GM23338 (cell line): ENCODE results near the gene ITGB3. TPM values are rescaled to one million over a fixed set of nuclear protein-coding genes. Genes with fewer than 3 reads are reported as not detected.

ENCODE experiments used
- ATAC-seq: fragments of 200-7000 bp; cut with Tn5 transposase; 3 replicates; pipeline ENCODE4 v1.9.1; 2020
- DNase-seq: peaks from one replicate; pipeline ENCODE4 v3.0.0-alpha.2; 2015; ENCODE audit warnings: low spot score
- H2AFZ ChIP-seq: fragments of 200-600 bp; sonication (generic); 2 replicates; pipeline ENCODE4 v1.8.0; 2016; ENCODE audit warnings: antibody characterized with exemption, mild to moderate bottlenecking, moderate library complexity
- H3F3A ChIP-seq: fragments of 200-600 bp; sonication (generic); replicated peaks from 2 replicates; pipeline ENCODE4 v1.8.0; 2017; ENCODE audit warnings: antibody characterized with exemption, mixed run types, low read depth
- H3K27ac ChIP-seq: fragments of 200-600 bp; sonication (generic); 2 replicates; pipeline ENCODE4 v1.6.1; 2016; ENCODE audit warnings: low read depth
- H3K27me3 ChIP-seq: fragments of 200-600 bp; sonication (generic); 2 replicates; pipeline ENCODE4 v1.8.0; 2016; ENCODE audit warnings: mild to moderate bottlenecking, mixed run types, moderate library complexity; ENCODE audit not compliant: insufficient read depth
- H3K36me3 ChIP-seq: fragments of 200-600 bp; sonication (generic); 2 replicates; pipeline ENCODE4 v1.8.0; 2016; ENCODE audit warnings: mild to moderate bottlenecking; ENCODE audit not compliant: insufficient read depth
- H3K4me1 ChIP-seq: fragments of 200-600 bp; sonication (generic); 2 replicates; pipeline ENCODE4 v1.8.0; 2016; ENCODE audit warnings: mild to moderate bottlenecking, moderate library complexity; ENCODE audit not compliant: insufficient read depth
- H3K4me2 ChIP-seq: fragments of 200-600 bp; sonication (generic); 2 replicates; pipeline ENCODE4 v1.7.1; 2017; ENCODE audit warnings: mixed run types
- H3K4me3 ChIP-seq: fragments of 200-600 bp; sonication (generic); 2 replicates; pipeline ENCODE4 v1.6.1; 2016; ENCODE audit warnings: mixed run types
- H3K79me2 ChIP-seq: fragments of 200-600 bp; sonication (generic); replicated peaks from 2 replicates; pipeline ENCODE4 v1.8.0; 2017; ENCODE audit warnings: mild to moderate bottlenecking; ENCODE audit not compliant: insufficient read depth
- H3K9me2 ChIP-seq: fragments of 200-600 bp; sonication (generic); 2 replicates; pipeline ENCODE4 v1.8.0; 2017; ENCODE audit not compliant: insufficient read depth
- H4K20me1 ChIP-seq: fragments of 200-600 bp; sonication (generic); replicated peaks from 2 replicates; pipeline ENCODE4 v1.8.0; 2017; ENCODE audit warnings: mild to moderate bottlenecking; ENCODE audit not compliant: insufficient read depth
- H3K27ac Mint-ChIP-seq: 2 replicates; pipeline ENCODE4 v1.8.0; 2020; ENCODE audit warnings: inconsistent platforms, mild to moderate bottlenecking, moderate library complexity, mixed read lengths
- H3K27me3 Mint-ChIP-seq: 3 replicates; pipeline ENCODE4 v1.8.0; 2022; ENCODE audit warnings: low read depth, mild to moderate bottlenecking, moderate library complexity, mixed read lengths, inconsistent platforms; ENCODE audit not compliant: insufficient read depth, poor library complexity
- H3K36me3 Mint-ChIP-seq: 3 replicates; pipeline ENCODE4 v1.8.0; 2021; ENCODE audit warnings: low read depth, mild to moderate bottlenecking, inconsistent platforms, moderate library complexity, mixed read lengths
- H3K4me1 Mint-ChIP-seq: 3 replicates; pipeline ENCODE4 v1.8.0; 2020; ENCODE audit warnings: mild to moderate bottlenecking, inconsistent platforms, mixed read lengths
- H3K4me3 Mint-ChIP-seq: 3 replicates; pipeline ENCODE4 v1.8.0; 2021; ENCODE audit warnings: moderate library complexity, mild to moderate bottlenecking, inconsistent platforms, mixed read lengths
- H3K9me3 Mint-ChIP-seq: 3 replicates; pipeline ENCODE4 v1.8.0; 2020; ENCODE audit warnings: moderate library complexity, mild to moderate bottlenecking, inconsistent platforms, mixed read lengths
- CREB1 ChIP-seq: fragments of 250-450 bp; sonication (Bioruptor Pico); IDR thresholded peaks from 2 replicates; pipeline ENCODE4 v1.5.0; 2020; ENCODE audit warnings: low read depth, mild to moderate bottlenecking, moderate library complexity
- CTCF ChIP-seq, 2 experiments: fragments of 200-600 bp in 1 of 2; sonication (generic) in 1 of 2; conservative IDR thresholded peaks; 2 replicates each; pipeline versions ENCODE4 v1.5.1 to v1.6.1; 2016 to 2017; ENCODE audit warnings: antibody characterized with exemption in 2 of 2, low read depth in 2 of 2, mild to moderate bottlenecking in 2 of 2, moderate library complexity in 1 of 2
- ETS1 ChIP-seq: IDR thresholded peaks from 2 replicates; pipeline ENCODE4 v1.6.1; 2016; ENCODE audit warnings: antibody characterized with exemption
- EZH2 ChIP-seq: fragments of 200-600 bp; sonication (generic); IDR thresholded peaks from one replicate; pipeline ENCODE4 v1.8.0; 2017; ENCODE audit warnings: antibody characterized with exemption, mild to moderate bottlenecking, low read depth; ENCODE audit not compliant: unreplicated experiment
- EZH2phosphoT487 ChIP-seq: fragments of 200-600 bp; sonication (generic); IDR thresholded peaks from one replicate; pipeline ENCODE4 v1.8.1; 2018; ENCODE audit warnings: antibody characterized with exemption; ENCODE audit not compliant: unreplicated experiment
- JUNB ChIP-seq: IDR thresholded peaks from one replicate; pipeline ENCODE4 v1.6.1; 2016; ENCODE audit warnings: antibody characterized with exemption; ENCODE audit not compliant: unreplicated experiment
- NANOG ChIP-seq: IDR thresholded peaks from 2 replicates; pipeline ENCODE4 v1.6.1; 2016; ENCODE audit warnings: antibody characterized with exemption, borderline replicate concordance
- POLR2AphosphoS5 ChIP-seq: IDR thresholded peaks from 2 replicates; pipeline ENCODE4 v1.6.1; 2016; ENCODE audit warnings: antibody characterized with exemption, low read depth
- REST ChIP-seq: IDR thresholded peaks from one replicate; pipeline ENCODE4 v1.6.1; 2018; ENCODE audit warnings: antibody characterized with exemption; ENCODE audit not compliant: unreplicated experiment
- STAT1 ChIP-seq: IDR thresholded peaks from one replicate; pipeline ENCODE4 v1.6.1; 2016; ENCODE audit warnings: antibody characterized with exemption; ENCODE audit not compliant: unreplicated experiment
- ZNF114 ChIP-seq: fragments of 250-450 bp; sonication (Bioruptor Pico); IDR thresholded peaks from 2 replicates; pipeline ENCODE4 v1.5.0; 2020; ENCODE audit warnings: mild to moderate bottlenecking, moderate library complexity
- ZNF331 ChIP-seq: fragments of 250-450 bp; sonication (Bioruptor Pico); IDR thresholded peaks from 2 replicates; pipeline ENCODE4 v1.5.0; 2020; ENCODE audit warnings: low read depth, mild to moderate bottlenecking, moderate library complexity
- ZNF462 ChIP-seq: fragments of 250-450 bp; sonication (Bioruptor Pico); IDR thresholded peaks from 2 replicates; pipeline ENCODE4 v1.5.0; 2020; ENCODE audit warnings: mild to moderate bottlenecking, moderate library complexity
- polyA plus RNA-seq: library from polyadenylated mRNA; unstranded; fragments of >200 nt; fragmentation: Nextera tagmentation; extraction: Ambion mirVana; gene quantifications from 2 replicates; pipeline ENCODE4 v1.2.1, GENCODE V29; 2016
- total RNA-seq: library from RNA; depleted of rRNA; stranded (reverse); fragments of >200 nt; shearing (Covaris generic); gene quantifications from 2 replicates; pipeline ENCODE4 v1.2.3, GENCODE V29; 2014

Gene ITGB3
- total and polyA plus RNA-seq, 2 experiments from 2014 or later, result 0.52 TPM; not detected in 1

GRCh38 chr17:47301161-47301560 is 47.5 kb downstream of the ITGB3 start:
- TF ChIP-seq EZH2phosphoT487 (no peak), JUNB (no peak), EZH2 (no peak), STAT1 (no peak), POLR2AphosphoS5 (no peak), REST (no peak), ZNF462 (CRISPR knock-in tag) (no peak), ZNF114 (no peak), NANOG (no peak), CTCF (conservative IDR thresholded peaks at IDR 0.05; ENCODE audit: low read depth in 2 of 2) (no peak), ETS1 (no peak), CREB1 (CRISPR knock-in tag) (no peak), ZNF331 (no peak)
- no peaks in the 10 kb centered on the region for H3K27me3 ChIP-seq
- no peak overlapping the region for H3K27ac ChIP-seq
- H3K4me1 ChIP-seq, result no peaks in the 10 kb centered on the region
- H4K20me1 ChIP-seq, result no peaks in the 10 kb centered on the region
- no peak overlapping the region for H3K4me3 Mint-ChIP-seq
- no peak overlapping the region for H2AFZ ChIP-seq
- H3K36me3 ChIP-seq, result no peaks in the 10 kb centered on the region
- no peaks in the 10 kb centered on the region for H3K79me2 ChIP-seq
- ATAC-seq (no peak), DNase-seq (no peak)
- H3K36me3 Mint-ChIP-seq, result no peaks in the 10 kb centered on the region
- H3K4me1 Mint-ChIP-seq, result 0 out of 3 replicates have a peak, but pooled peaks cover 4% of the 10 kb centered on the region
- H3F3A ChIP-seq, result no peaks in the 10 kb centered on the region
- no peak overlapping the region for H3K4me3 ChIP-seq
- no peaks in the 10 kb centered on the region; the same call in 2 of the 3 replicates for H3K9me3 Mint-ChIP-seq
- H3K4me2 ChIP-seq, result no peak overlapping the region
- peaks cover 2% of the 10 kb centered on the region; the same call in 1 of the 2 replicates for H3K9me2 ChIP-seq
- peaks cover 10% of the 10 kb centered on the region for H3K27me3 Mint-ChIP-seq
- H3K27ac Mint-ChIP-seq, result no peak overlapping the region
